GM12878 (cell line): Measurements from ENCODE around the gene SYNM. TPM values are rescaled to one million over a fixed set of nuclear protein-coding genes. Genes with fewer than 3 reads are reported as not detected.

Experiments used
- BACH1 ChIP-seq: fragments of 450-650 bp; IDR thresholded peaks from 2 replicates; pipeline ENCODE4 v1.6.1; 2017; ENCODE audit warnings: mild to moderate bottlenecking, borderline replicate concordance
- BHLHE40 ChIP-seq, 2 experiments: fragments of 450-650 bp in 1 of 2; IDR thresholded peaks; 2 replicates each; pipeline ENCODE4 v1.6.1; 2011 to 2017; ENCODE audit warnings: low read depth in 2 of 2, borderline replicate concordance in 1 of 2, improper control_type of control experiment in 1 of 2, low read length in 1 of 2, mild to moderate bottlenecking in 1 of 2
- CHD2 ChIP-seq: IDR thresholded peaks from 2 replicates; pipeline ENCODE4 v1.6.1; 2011; ENCODE audit warnings: low read depth, low read length, improper control_type of control experiment, borderline replicate concordance
- CHD4 ChIP-seq: fragments of 200-600 bp; sonication (generic); IDR thresholded peaks from 2 replicates; pipeline ENCODE4 v1.6.1; 2016; ENCODE audit warnings: mild to moderate bottlenecking
- HDAC2 ChIP-seq: fragments of 200-600 bp; sonication (generic); IDR thresholded peaks from 2 replicates; pipeline ENCODE4 v1.6.1; 2017
- HDAC6 ChIP-seq: fragments of 200-600 bp; sonication (generic); IDR thresholded peaks from one replicate; pipeline ENCODE4 v1.8.0; 2017; ENCODE audit warnings: antibody characterized with exemption; ENCODE audit not compliant: unreplicated experiment
- IKZF1 ChIP-seq: fragments of 450-650 bp; conservative IDR thresholded peaks from 2 replicates; pipeline ENCODE4 v1.6.1; 2017; ENCODE audit warnings: antibody characterized with exemption, mild to moderate bottlenecking
- MEF2B ChIP-seq: fragments of 450-650 bp; IDR thresholded peaks from 2 replicates; pipeline ENCODE4 v1.6.1; 2018; ENCODE audit warnings: mild to moderate bottlenecking, moderate library complexity; ENCODE audit not compliant: partially characterized antibody, poor library complexity, severe bottlenecking
- MYB ChIP-seq: fragments of 150-350 bp; IDR thresholded peaks from 2 replicates; pipeline ENCODE4 v1.6.1; 2014; ENCODE audit warnings: mild to moderate bottlenecking, low read depth, low read length, borderline replicate concordance
- NFYA ChIP-seq: IDR thresholded peaks from 2 replicates; pipeline ENCODE4 v1.6.1; 2011; ENCODE audit warnings: low read depth, mild to moderate bottlenecking, low read length, improper control_type of control experiment, borderline replicate concordance
- NR2C1 ChIP-seq: fragments of 450-650 bp; IDR thresholded peaks from 2 replicates; pipeline ENCODE4 v1.6.1; 2017; ENCODE audit warnings: antibody characterized with exemption, mild to moderate bottlenecking, moderate library complexity
- SIN3A ChIP-seq: IDR thresholded peaks from 2 replicates; pipeline ENCODE4 v1.6.1; 2012; ENCODE audit warnings: low read depth, low read length, improper control_type of control experiment
- SMC3 ChIP-seq: IDR thresholded peaks from 2 replicates; pipeline ENCODE4 v1.6.1; 2011; ENCODE audit warnings: low read length, improper control_type of control experiment, borderline replicate concordance
- SREBF1 ChIP-seq: IDR thresholded peaks from 2 replicates; pipeline ENCODE4 v1.6.1; 2012; ENCODE audit warnings: mild to moderate bottlenecking, low read length
- TAF1 ChIP-seq: IDR thresholded peaks from 2 replicates; pipeline ENCODE4 v1.6.1; 2011; ENCODE audit warnings: mild to moderate bottlenecking, low read depth, low read length, borderline replicate concordance
- ZBED1 ChIP-seq: IDR thresholded peaks from 2 replicates; pipeline ENCODE4 v1.6.1; 2016; ENCODE audit warnings: borderline replicate concordance
- ZNF24 ChIP-seq: fragments of 450-650 bp; IDR thresholded peaks from 2 replicates; pipeline ENCODE4 v1.6.1; 2017; ENCODE audit warnings: antibody characterized with exemption, mild to moderate bottlenecking
- ZNF622 ChIP-seq: fragments of 450-650 bp; IDR thresholded peaks from 2 replicates; pipeline ENCODE4 v1.6.1; 2017; ENCODE audit warnings: mild to moderate bottlenecking, inconsistent platforms
- polyA plus RNA-seq, 11 experiments: library from polyadenylated mRNA; depleted of rRNA in 4 of 11; unstranded in 6 of 11; stranded (reverse) in 5 of 11; fragments of >200 nt; fragmentation: Nextera tagmentation in 4 of 11; fragmentation: Illumina TruSeq in 1 of 11; extraction: Ambion mirVana in 4 of 11; extraction: Trizol in 1 of 11; gene quantifications; 1 replicate in 1 of 11; 2 replicates in 10 of 11; pipeline versions ENCODE4 v1.2.1 to v1.2.3, GENCODE V29; 2011 to 2016; ENCODE audit warnings: inconsistent platforms in 2 of 11, missing spikeins in 2 of 11, low read depth in 1 of 11
- total RNA-seq, 4 experiments: library from RNA; depleted of rRNA in 3 of 4; stranded (reverse); fragments of >200 nt in 3 of 4; fragmentation: Illumina TruSeq in 1 of 4; extraction: Trizol in 1 of 4; gene quantifications; 2 replicates each; pipeline versions ENCODE4 v1.2.1 to v1.2.3, GENCODE V29; 2013 to 2021
- TF ChIP-seq, protein P1 (sequence below): IDR thresholded peaks from 2 replicates; pipeline ENCODE4 v1.6.1; 2011; ENCODE audit warnings: borderline replicate concordance, low read depth, mild to moderate bottlenecking, moderate library complexity, low read length; ENCODE audit not compliant: insufficient read depth, poor library complexity, severe bottlenecking
- TF ChIP-seq, protein P2 (sequence below): IDR thresholded peaks from 2 replicates; pipeline ENCODE4 v1.6.1; 2011; ENCODE audit warnings: low read depth, mild to moderate bottlenecking, low read length, moderate library complexity, borderline replicate concordance; ENCODE audit errors: extremely low read depth
- TF ChIP-seq, protein P3 (sequence below): fragments of 450-650 bp; IDR thresholded peaks from 2 replicates; pipeline ENCODE4 v1.6.1; 2017; ENCODE audit warnings: antibody characterized with exemption, mild to moderate bottlenecking, moderate library complexity
- TF ChIP-seq, protein P4 (sequence below): fragments of 450-650 bp; IDR thresholded peaks from 2 replicates; pipeline ENCODE4 v1.6.1; 2018; ENCODE audit warnings: mild to moderate bottlenecking, low read depth, moderate library complexity; ENCODE audit not compliant: partially characterized antibody

Gene SYNM
- total and polyA plus RNA-seq, 10 of the 15 experiments (the other 5 are each of a cell fraction or from before 2014, with no cell fraction given), result 0.05 to 1.1 (median 0.89) TPM; not detected in 1

DNA sequence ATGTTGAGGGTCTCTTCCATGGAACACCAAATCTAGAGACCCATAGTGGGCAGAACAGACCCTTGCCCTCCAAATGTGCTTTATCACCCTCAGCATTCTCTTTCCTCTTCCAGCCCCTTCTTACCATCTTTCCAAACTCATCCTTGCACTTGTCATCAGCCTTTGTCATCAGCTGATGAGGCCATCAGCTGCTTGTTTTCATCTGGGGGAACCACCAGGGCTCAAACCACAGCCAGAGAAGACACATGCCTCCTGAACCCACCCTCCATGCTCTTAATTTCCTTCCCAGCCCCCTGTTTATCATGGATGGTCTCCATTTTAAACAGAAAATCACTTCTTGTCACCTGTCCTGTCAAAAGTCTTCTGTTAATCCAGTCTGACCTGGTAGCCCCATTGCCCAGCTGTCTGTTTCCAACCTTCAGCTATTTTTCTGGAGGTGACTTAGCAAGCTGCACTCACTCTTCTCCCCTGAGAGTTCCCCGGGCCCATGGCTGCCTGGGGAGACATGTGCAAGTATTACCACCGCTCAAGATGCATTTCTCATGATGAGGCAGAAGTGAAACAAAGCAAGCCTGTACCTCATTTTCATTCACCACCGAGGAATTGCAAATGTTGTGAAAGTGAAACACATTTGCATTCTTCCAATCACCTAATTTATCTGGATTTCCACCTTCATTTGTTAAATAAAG lies 14.7 kb upstream of the SYNM start (continued):
- TF ChIP-seq, protein P1, sequence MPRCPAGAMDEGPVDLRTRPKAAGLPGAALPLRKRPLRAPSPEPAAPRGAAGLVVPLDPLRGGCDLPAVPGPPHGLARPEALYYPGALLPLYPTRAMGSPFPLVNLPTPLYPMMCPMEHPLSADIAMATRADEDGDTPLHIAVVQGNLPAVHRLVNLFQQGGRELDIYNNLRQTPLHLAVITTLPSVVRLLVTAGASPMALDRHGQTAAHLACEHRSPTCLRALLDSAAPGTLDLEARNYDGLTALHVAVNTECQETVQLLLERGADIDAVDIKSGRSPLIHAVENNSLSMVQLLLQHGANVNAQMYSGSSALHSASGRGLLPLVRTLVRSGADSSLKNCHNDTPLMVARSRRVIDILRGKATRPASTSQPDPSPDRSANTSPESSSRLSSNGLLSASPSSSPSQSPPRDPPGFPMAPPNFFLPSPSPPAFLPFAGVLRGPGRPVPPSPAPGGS, result peak; percentile 92
- TF ChIP-seq BHLHE40 (IDR thresholded peaks at IDR 0.05; ENCODE audit: borderline replicate concordance in 1 of 2, low read depth in 2 of 2, low read length in 1 of 2), result peak; percentile 82 to 91; a peak in 3 of 4 replicates
- TF ChIP-seq, protein P2, sequence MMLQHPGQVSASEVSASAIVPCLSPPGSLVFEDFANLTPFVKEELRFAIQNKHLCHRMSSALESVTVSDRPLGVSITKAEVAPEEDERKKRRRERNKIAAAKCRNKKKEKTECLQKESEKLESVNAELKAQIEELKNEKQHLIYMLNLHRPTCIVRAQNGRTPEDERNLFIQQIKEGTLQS, result no peak
- peak; percentile 42; the same call in 1 of the 2 replicates for TF ChIP-seq BACH1
- peak; percentile 58; the same call in 1 of the 2 replicates for TF ChIP-seq CHD2
- no peak for TF ChIP-seq MYB
- TF ChIP-seq ZNF24, result no peak
- no peak for TF ChIP-seq SIN3A
- peak; percentile 30; the same call in 1 of the 2 replicates for TF ChIP-seq TAF1
- no peak for TF ChIP-seq SREBF1
- TF ChIP-seq NFYA, result no peak
- TF ChIP-seq MEF2B, result peak; percentile 100
- TF ChIP-seq, protein P3, sequence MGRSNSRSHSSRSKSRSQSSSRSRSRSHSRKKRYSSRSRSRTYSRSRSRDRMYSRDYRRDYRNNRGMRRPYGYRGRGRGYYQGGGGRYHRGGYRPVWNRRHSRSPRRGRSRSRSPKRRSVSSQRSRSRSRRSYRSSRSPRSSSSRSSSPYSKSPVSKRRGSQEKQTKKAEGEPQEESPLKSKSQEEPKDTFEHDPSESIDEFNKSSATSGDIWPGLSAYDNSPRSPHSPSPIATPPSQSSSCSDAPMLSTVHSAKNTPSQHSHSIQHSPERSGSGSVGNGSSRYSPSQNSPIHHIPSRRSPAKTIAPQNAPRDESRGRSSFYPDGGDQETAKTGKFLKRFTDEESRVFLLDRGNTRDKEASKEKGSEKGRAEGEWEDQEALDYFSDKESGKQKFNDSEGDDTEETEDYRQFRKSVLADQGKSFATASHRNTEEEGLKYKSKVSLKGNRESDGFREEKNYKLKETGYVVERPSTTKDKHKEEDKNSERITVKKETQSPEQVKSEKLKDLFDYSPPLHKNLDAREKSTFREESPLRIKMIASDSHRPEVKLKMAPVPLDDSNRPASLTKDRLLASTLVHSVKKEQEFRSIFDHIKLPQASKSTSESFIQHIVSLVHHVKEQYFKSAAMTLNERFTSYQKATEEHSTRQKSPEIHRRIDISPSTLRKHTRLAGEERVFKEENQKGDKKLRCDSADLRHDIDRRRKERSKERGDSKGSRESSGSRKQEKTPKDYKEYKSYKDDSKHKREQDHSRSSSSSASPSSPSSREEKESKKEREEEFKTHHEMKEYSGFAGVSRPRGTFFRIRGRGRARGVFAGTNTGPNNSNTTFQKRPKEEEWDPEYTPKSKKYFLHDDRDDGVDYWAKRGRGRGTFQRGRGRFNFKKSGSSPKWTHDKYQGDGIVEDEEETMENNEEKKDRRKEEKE, result no peak
- peak; percentile 73 for TF ChIP-seq IKZF1
- TF ChIP-seq HDAC6, result no peak
- TF ChIP-seq ZBED1, result no peak
- TF ChIP-seq, protein P4, sequence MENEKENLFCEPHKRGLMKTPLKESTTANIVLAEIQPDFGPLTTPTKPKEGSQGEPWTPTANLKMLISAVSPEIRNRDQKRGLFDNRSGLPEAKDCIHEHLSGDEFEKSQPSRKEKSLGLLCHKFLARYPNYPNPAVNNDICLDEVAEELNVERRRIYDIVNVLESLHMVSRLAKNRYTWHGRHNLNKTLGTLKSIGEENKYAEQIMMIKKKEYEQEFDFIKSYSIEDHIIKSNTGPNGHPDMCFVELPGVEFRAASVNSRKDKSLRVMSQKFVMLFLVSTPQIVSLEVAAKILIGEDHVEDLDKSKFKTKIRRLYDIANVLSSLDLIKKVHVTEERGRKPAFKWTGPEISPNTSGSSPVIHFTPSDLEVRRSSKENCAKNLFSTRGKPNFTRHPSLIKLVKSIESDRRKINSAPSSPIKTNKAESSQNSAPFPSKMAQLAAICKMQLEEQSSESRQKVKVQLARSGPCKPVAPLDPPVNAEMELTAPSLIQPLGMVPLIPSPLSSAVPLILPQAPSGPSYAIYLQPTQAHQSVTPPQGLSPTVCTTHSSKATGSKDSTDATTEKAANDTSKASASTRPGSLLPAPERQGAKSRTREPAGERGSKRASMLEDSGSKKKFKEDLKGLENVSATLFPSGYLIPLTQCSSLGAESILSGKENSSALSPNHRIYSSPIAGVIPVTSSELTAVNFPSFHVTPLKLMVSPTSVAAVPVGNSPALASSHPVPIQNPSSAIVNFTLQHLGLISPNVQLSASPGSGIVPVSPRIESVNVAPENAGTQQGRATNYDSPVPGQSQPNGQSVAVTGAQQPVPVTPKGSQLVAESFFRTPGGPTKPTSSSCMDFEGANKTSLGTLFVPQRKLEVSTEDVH, result no peak
- TF ChIP-seq NR2C1, result no peak
- peak; percentile 14; the same call in 1 of the 2 replicates for TF ChIP-seq SMC3
- TF ChIP-seq HDAC2, result no peak
- TF ChIP-seq CHD4, result no peak
- no peak for TF ChIP-seq ZNF622
